ENCODE results near the gene ITGA6. TPM values are rescaled to one million over a fixed set of nuclear protein-coding genes. Genes with fewer than 3 reads are reported as not detected.

The ITGA6 gene
- total RNA-seq, 4 donors from 2014 or later: 22.5 to 40.6 (median 29.2) TPM

DNA sequence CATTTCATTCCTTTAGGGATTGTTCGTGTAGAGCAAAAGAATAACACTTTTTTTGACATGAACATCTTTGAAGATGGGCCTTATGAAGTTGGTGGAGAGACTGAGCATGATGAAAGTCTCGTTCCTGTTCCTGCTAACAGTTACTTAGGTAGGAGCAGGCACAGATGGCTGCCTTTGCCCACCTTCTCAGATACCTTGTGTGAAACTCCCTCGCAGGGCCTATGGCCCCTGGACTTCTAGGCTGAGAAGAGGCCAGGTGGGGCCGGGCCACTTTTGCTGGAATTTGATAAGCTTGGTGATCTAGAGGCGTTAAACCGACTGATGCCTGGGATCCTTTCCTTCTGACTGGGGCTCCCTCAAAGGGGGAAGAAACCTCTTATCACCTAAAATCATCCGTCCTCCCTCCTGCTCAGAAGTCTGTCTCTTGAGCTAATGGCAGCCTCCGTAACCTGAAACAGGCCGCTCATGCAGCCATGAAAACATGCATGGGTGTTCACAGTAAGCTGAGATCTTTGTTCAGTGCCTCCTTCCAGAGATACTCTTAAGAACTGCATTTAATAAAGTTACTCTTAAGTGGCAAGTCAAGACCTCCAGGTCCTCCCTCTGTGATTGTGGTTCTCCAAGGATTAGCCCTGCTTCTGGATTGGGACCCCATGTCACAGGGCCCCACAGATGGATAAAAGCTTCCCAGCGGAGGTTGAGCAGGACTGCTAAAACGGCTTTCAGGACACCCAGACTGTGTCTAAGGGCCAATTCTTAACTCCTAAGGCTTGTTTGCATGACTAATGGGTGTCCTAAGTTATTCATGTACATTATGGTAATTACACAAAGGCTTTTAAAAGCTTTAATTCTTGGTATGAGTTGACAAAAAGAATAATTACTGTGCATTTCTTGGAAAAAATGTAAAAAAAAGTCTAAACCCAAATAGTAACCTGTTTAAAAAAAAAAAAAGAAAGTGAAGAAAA, 43.9 kb downstream of the ITGA6 start:
- Histone ChIP-seq H3K4me3 (no peak overlapping the region), H3K27ac (no peak overlapping the region), H3K4me1 (no peaks in the 10 kb centered on the region), H3K36me3 (peaks cover 0 to 11% of the 10 kb centered on the region in 2 donors), H3K9me3 (no peaks in the 10 kb centered on the region), H3K27me3 (no peaks in the 10 kb centered on the region)
- no peak for TF ChIP-seq CTCF (IDR thresholded peaks at IDR 0.05 in 4 of 5, conservative IDR thresholded peaks at IDR 0.05 in 1 of 5)
- TF ChIP-seq POLR2A (IDR thresholded peaks at IDR 0.05): no peak
- in situ Hi-C loops (cut with MboI; ENCODE audit: low sequenced_read_pairs in 4 of 4): no loop called here
- intact Hi-C loops (cut with DNase I; ENCODE audit: low total_unique reads): no loop called here
- no peak for DNase-seq
- ATAC-seq: no peak

DNA sequence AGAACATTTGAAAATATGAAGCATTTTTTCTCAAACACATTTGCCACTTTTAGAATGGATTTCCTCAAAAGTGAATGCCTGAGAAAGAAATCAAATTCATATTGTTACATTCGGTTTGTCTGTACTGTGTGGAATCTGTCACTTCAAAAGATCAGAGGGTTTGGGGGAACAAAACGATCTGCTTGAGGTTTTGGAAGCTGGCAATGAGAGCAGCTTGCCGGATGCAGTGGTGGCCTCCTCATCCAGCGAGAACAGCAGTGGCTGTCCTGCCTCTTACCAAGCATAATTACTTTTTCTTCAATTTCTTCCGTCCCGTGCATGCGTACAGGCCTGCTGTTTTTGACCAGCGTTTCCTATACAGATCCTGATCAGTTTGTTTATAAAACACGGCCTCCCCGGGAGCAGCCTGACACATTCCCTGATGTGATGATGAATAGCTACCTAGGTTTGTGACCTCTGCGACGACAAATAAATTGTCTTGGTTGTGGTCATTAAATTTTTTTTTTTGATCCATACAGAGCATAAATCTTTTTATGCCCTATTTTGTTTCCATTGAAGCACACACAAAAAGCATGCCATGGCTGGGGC, 45.2 kb downstream of the ITGA6 start:
- TF ChIP-seq POLR2A (IDR thresholded peaks at IDR 0.05) (no peak), CTCF (IDR thresholded peaks at IDR 0.05 in 4 of 5, conservative IDR thresholded peaks at IDR 0.05 in 1 of 5) (no peak)
- Histone ChIP-seq H3K27ac (no peak overlapping the region), H3K9me3 (no peaks in the 10 kb centered on the region), H3K36me3 (peaks cover 0 to 17% of the 10 kb centered on the region in 2 donors), H3K4me1 (no peaks in the 10 kb centered on the region), H3K27me3 (no peaks in the 10 kb centered on the region), H3K4me3 (no peak overlapping the region)
- in situ Hi-C loops (cut with MboI; ENCODE audit: low sequenced_read_pairs in 4 of 4): no loop called here
- DNase-seq (no peak), ATAC-seq (no peak)
- intact Hi-C loops (cut with DNase I; ENCODE audit: low total_unique reads): no loop called here

DNA sequence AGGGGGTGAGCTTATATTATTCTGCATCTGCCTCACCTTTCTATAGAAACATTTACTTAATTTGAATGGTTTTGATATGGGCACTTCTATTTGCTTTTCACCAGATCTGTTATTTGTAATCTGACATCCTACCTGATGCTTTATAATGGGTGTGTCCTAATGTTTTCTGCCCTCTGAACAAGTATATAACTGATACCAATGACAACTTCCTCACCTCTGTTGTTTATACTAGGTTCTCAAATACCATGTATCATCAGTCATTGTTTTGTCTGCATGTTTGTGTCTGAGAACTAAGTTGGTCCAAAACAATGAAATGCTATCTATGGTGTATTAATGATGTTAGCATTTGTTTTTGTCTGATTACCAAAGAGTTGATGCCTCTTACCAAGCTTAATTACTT, 45.8 kb downstream of the ITGA6 start:
- in situ Hi-C loops (cut with MboI; ENCODE audit: low sequenced_read_pairs in 4 of 4): no loop called here
- H3K36me3 ChIP-seq: peaks cover 0 to 17% of the 10 kb centered on the region in 2 donors

GRCh38 chr2:172478353-172478752, 51.0 kb downstream of the ITGA6 start:
- in situ Hi-C loops (cut with MboI; ENCODE audit: low sequenced_read_pairs in 4 of 4): no loop called here
- peaks cover 0 to 12% of the 10 kb centered on the region in 2 donors for H3K4me1 ChIP-seq
- no peak overlapping the region for H3K27ac ChIP-seq
- peaks cover 0 to 9% of the 10 kb centered on the region in 2 donors for H3K36me3 ChIP-seq
- no peaks in the 10 kb centered on the region for H3K27me3 ChIP-seq
- DNase-seq (no peak), ATAC-seq (no peak)
- no peak for TF ChIP-seq CTCF (IDR thresholded peaks at IDR 0.05 in 4 of 5, conservative IDR thresholded peaks at IDR 0.05 in 1 of 5)
- TF ChIP-seq POLR2A (IDR thresholded peaks at IDR 0.05): no peak
- intact Hi-C loops (cut with DNase I; ENCODE audit: low total_unique reads): no loop called here
- no peak overlapping the region for H3K4me3 ChIP-seq
- H3K9me3 ChIP-seq: no peaks in the 10 kb centered on the region

More for the DNA sequence above, 45.8 kb downstream of the ITGA6 start:
- H3K4me1 ChIP-seq: no peaks in the 10 kb centered on the region
- H3K9me3 ChIP-seq: no peaks in the 10 kb centered on the region
- no peak overlapping the region for H3K27ac ChIP-seq
- no peak for ATAC-seq
- intact Hi-C loops (cut with DNase I; ENCODE audit: low total_unique reads): no loop called here
- TF ChIP-seq CTCF (IDR thresholded peaks at IDR 0.05 in 4 of 5, conservative IDR thresholded peaks at IDR 0.05 in 1 of 5) (no peak), POLR2A (IDR thresholded peaks at IDR 0.05) (no peak)
- no peak for DNase-seq
- no peaks in the 10 kb centered on the region for H3K27me3 ChIP-seq
- no peak overlapping the region for H3K4me3 ChIP-seq

Data from gastrocnemius medialis (tissue), 4 donors.